Measurements from ENCODE around the gene CSF3. TPM values are rescaled to one million over a fixed set of nuclear protein-coding genes. Genes with fewer than 3 reads are reported as not detected.

Gene CSF3
- total RNA-seq, 2 donors from 2014 or later = not detected

DNA sequence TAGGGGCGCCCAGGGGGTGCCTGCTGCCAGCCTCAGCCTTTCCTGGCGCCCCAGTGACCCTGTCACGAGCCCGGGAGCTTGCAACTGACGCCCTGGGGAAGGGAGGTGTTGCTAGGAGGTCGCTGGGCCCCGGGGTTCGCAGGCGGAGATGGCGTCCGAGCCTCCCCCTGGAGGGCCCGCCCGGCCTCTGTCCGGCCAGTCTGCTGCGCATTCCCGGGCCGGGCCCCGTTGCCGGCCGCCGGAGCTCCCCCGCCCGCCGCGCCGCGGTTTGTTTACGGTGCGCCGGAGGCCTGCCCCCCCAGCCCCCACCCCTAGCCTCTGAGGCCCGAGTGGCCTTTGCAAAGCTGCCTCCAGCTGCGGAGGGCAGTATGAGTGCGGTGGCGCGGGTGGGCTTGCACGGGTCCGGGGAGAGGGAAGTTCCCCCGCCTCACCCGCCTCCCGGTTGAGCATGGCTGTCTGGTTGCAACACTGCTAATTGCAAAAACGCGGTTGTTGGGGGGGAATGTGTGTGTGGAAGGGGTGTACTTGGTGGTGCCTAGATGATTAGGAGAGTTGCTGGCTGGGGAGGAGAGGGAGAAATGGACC is 48.0 kb downstream of the CSF3 start:
- Mint-ChIP-seq H3K36me3 (ENCODE audit: low read depth) (no peaks in the 10 kb centered on the region), H3K4me1 (peaks cover 42% of the 10 kb centered on the region), H3K27ac (peak overlapping the region; percentile 66), H3K27me3 (peaks cover 2% of the 10 kb centered on the region), H3K4me3 (peak overlapping the region; percentile 92)
- H3K9me3 ChIP-seq (ENCODE audit: control insufficient read depth, low read length, poor library complexity, severe bottlenecking) = no peaks in the 10 kb centered on the region
- DNase-seq = no peak
- ATAC-seq = peak; percentile 7

DNA sequence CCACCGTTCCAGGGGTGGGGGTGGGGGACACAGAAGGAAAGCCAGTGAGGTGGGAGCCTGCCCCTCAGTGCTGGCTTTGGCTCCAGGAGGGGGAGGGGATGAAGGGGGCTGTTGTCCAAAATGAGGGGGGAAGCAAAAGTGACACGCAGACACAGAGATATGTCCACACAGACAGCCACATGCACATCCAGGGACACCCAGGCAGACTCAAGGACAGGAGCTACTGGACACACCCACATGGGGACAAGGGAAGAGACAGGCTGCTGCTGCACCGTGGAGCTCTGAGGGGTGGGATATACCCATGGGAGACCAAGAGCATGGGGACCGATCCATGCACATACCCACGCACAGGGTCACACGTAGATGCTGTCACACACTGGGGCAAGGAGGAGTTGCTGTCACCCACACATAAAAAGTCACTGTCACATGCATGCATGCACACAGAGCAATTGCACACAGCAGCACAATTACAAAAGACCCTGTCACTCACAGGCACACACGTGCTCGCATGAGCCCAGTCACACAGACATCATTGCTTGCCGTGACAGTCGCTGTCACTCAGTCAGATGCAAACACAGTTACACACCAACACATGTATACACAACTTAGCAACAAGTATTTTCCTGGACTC is 48.8 kb downstream of the CSF3 start:
- DNase-seq (no peak), ATAC-seq (no peak)
- Mint-ChIP-seq H3K27ac (peak overlapping the region; percentile 66), H3K36me3 (ENCODE audit: low read depth) (no peaks in the 10 kb centered on the region), H3K27me3 (no peaks in the 10 kb centered on the region), H3K4me1 (peaks cover 49% of the 10 kb centered on the region), H3K4me3 (peak overlapping the region; percentile 92)
- no peaks in the 10 kb centered on the region for H3K9me3 ChIP-seq (ENCODE audit: control insufficient read depth, low read length, poor library complexity, severe bottlenecking)

DNA sequence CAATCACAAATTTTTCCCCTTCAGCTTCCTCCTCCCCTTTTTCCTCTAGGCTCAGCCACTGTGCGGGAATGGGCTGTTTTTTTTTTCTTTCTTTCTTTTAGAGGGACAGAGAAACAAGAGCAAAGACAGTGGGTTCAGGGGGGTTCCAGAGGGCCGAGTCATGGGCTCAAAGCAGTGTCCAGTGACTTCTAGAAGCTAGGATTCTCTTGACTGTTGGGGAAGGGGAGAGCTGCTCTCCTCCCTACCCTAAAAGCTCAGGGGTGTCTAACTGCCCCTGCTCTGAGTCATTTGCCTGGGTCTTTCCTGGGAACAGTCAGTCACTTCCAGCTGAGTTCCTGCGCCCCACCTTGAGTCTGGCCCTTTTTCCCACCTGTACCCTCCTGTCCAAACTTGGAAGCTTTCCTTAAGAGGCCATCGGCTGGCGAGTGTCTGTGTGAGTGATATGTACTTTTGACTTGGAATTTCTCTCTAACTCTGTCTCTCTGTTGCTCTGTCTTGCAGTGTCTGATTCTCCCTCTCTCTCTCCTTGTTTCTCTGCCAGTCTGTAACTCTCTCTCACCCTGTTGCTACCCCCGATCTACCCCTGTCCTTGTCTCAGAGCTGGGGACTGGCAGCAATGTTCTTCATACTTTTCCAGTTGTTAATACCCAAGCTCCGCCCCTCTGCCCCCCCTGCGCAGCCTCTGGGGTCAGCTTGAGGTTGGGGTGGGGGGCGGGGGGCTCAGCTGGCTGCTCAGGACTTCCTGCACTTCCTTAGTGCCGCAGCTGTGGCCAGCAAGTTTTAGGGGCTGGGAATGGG is 49.9 kb downstream of the CSF3 start:
- peak overlapping the region; percentile 54 for H3K27ac Mint-ChIP-seq
- no peaks in the 10 kb centered on the region for H3K9me3 ChIP-seq (ENCODE audit: control insufficient read depth, low read length, poor library complexity, severe bottlenecking)
- no peak for DNase-seq
- no peaks in the 10 kb centered on the region for H3K27me3 Mint-ChIP-seq
- no peaks in the 10 kb centered on the region for H3K36me3 Mint-ChIP-seq (ENCODE audit: low read depth)
- peak overlapping the region; percentile 92 for H3K4me3 Mint-ChIP-seq
- H3K4me1 Mint-ChIP-seq = peaks cover 60% of the 10 kb centered on the region
- ATAC-seq = no peak

DNA sequence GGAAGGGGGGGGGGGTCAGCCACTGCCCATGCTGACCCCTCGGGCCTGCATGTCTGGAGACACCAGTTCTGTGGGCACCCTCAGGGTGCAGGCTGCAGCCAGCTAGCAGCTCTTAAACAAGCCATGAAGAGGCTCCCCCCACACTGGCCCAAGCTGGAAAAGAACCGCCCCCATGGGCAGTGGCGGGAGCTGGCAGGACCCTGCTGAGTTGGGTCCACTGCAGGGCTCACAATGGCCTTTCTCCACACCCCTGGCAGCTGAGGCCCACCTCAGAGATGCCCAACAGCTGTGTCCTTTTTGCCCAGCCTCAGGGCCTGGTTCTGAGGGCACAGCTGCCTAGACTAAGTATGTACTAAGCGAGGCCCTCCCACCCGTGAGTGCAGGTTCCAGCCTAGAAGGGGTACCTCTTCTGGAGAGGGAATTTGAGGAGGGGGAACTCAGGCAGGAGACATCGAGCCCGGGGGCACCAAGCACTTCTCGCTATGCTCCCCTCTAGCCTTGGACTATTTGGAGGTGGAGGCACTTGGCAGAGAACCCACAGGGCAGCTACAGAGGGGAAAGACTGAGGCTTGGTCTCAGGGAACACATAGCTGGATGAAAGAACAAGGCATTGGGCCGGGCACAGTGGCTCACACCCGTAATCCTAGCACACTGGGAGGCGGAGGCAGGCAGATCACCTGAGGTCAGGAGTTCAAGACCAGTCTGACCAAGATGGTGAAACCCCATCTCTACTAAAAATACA is 50.7 kb downstream of the CSF3 start:
- DNase-seq = no peak
- ATAC-seq = no peak

More for the DNA sequence above, 50.7 kb downstream of the CSF3 start:
- peak overlapping the region; percentile 54 for H3K27ac Mint-ChIP-seq
- H3K36me3 Mint-ChIP-seq (ENCODE audit: low read depth) = no peaks in the 10 kb centered on the region
- H3K4me1 Mint-ChIP-seq = peaks cover 64% of the 10 kb centered on the region
- H3K9me3 ChIP-seq (ENCODE audit: control insufficient read depth, low read length, poor library complexity, severe bottlenecking) = no peaks in the 10 kb centered on the region
- H3K4me3 Mint-ChIP-seq = no peak overlapping the region
- H3K27me3 Mint-ChIP-seq = no peaks in the 10 kb centered on the region

Other genes starting within 250 kb of the CSF3 start
- 100 to 1,000 TPM; 106 to 113 TPM for gene IKZF3, start 151.1 kb upstream of the CSF3 start, total RNA-seq
- under 1 TPM in 1 of 2 donors, not detected in 1; 0.37 TPM for gene ZPBP2, start 147.2 kb upstream of the CSF3 start, total RNA-seq
- 10 to 100 TPM; 17.2 to 28.6 TPM for gene GSDMB, start 96.8 kb upstream of the CSF3 start, total RNA-seq
- gene ORMDL3, start 87.8 kb upstream of the CSF3 start, total RNA-seq = 10 to 100 TPM; 76.0 to 88.9 TPM
- gene LRRC3C, start 87.7 kb upstream of the CSF3 start, total RNA-seq = not detected
- under 1 TPM in 1 of 2 donors, not detected in 1; 0.26 TPM for gene GSDMA, start 52.4 kb upstream of the CSF3 start, total RNA-seq
- gene PSMD3, start 34.6 kb upstream of the CSF3 start, total RNA-seq = 10 to 100 TPM; 51.8 to 63.9 TPM
- gene MED24, start 39.0 kb downstream of the CSF3 start, total RNA-seq = 10 to 100 TPM; 73.7 to 77.5 TPM
- 10 to 100 TPM; 29.8 to 32.2 TPM for gene THRA, start 47.5 kb downstream of the CSF3 start, total RNA-seq
- gene NR1D1, start 85.1 kb downstream of the CSF3 start, total RNA-seq = 100 to 1,000 TPM; 102 to 145 TPM
- gene MSL1, start 106.5 kb downstream of the CSF3 start, total RNA-seq = 100 to 1,000 TPM; 101 to 106 TPM
- gene CASC3, start 125.1 kb downstream of the CSF3 start, total RNA-seq = 100 to 1,000 TPM; 168 to 176 TPM
- gene RAPGEFL1, start 162.0 kb downstream of the CSF3 start, total RNA-seq = 10 to 100 TPM in 1 of 2 donors, 1 to 10 TPM in 1; 6.9 to 10.5 TPM
- gene WIPF2, start 203.9 kb downstream of the CSF3 start, total RNA-seq = 10 to 100 TPM; 26.4 to 33.1 TPM